Panc1 (cell line): ENCODE measurements around the gene LIG4. TPM values are rescaled to one million over a fixed set of nuclear protein-coding genes. Genes with fewer than 3 reads are reported as not detected.

Experiments used
- ATAC-seq: fragments of 200-7000 bp; cut with Tn5 transposase; 2 replicates; pipeline ENCODE4 v1.9.1; 2020; ENCODE audit warnings: mild to moderate bottlenecking, moderate library complexity
- BruUV-seq: library from RNA; stranded (reverse); fragments of 400-500 nt; replicated peaks from 2 replicates; lab custom pipeline; 2021; lab: Mats Ljungman, UMichigan
- CTCF ChIA-PET: fragments of 300-600 bp; sonication (Branson Sonifier 250); formaldehyde crosslinking; loops from one replicate; lab custom pipeline; 2022; ENCODE audit warnings: antibody characterized with exemption; lab: Charles Lee
- POLR2A ChIA-PET: fragments of 300-600 bp; sonication (Branson Sonifier 250); formaldehyde crosslinking; loops from one replicate; lab custom pipeline; 2022; ENCODE audit warnings: antibody characterized with exemption; lab: Charles Lee
- DNase-seq: peaks from one replicate; pipeline ENCODE4 v3.0.0-alpha.2; 2010; ENCODE audit warnings: low read depth, low spot score
- H3K27ac ChIP-seq: 2 replicates; pipeline ENCODE4 v1.5.1; 2011; ENCODE audit warnings: mild to moderate bottlenecking, low read length, inconsistent platforms
- H3K27me3 ChIP-seq: fragments of 200-500 bp; sonication (Bioruptor generic); 2 replicates; pipeline ENCODE4 v1.6.0; 2014; ENCODE audit warnings: low read length, inconsistent platforms; ENCODE audit not compliant: control insufficient read depth, insufficient read depth
- H3K36me3 ChIP-seq: fragments of 200-500 bp; sonication (Bioruptor generic); 2 replicates; pipeline ENCODE4 v1.5.1; 2014; ENCODE audit warnings: inconsistent platforms, mild to moderate bottlenecking, low read length, moderate library complexity; ENCODE audit not compliant: control insufficient read depth, insufficient read depth
- H3K4me1 ChIP-seq: 2 replicates; pipeline ENCODE4 v1.5.1; 2011; ENCODE audit warnings: inconsistent platforms, mild to moderate bottlenecking, low read length, moderate library complexity; ENCODE audit not compliant: control insufficient read depth, insufficient read depth
- H3K4me3 ChIP-seq, 2 experiments: 2 replicates each; pipeline ENCODE4 v1.5.1; 2011 to 2012; ENCODE audit warnings: low read depth in 2 of 2, low read length in 2 of 2, mild to moderate bottlenecking in 2 of 2, inconsistent platforms in 1 of 2, moderate library complexity in 1 of 2
- H3K9me3 ChIP-seq: fragments of 200-500 bp; sonication (Bioruptor generic); 2 replicates; pipeline ENCODE4 v1.5.1; 2014; ENCODE audit warnings: low read depth, mild to moderate bottlenecking, inconsistent platforms, low read length, moderate library complexity; ENCODE audit not compliant: control insufficient read depth, insufficient read depth
- POLR2AphosphoS5 ChIP-seq: IDR thresholded peaks from 2 replicates; pipeline ENCODE4 v1.6.1; 2012; ENCODE audit warnings: mild to moderate bottlenecking, low read depth, low read length, moderate library complexity
- SIN3A ChIP-seq: IDR thresholded peaks from 2 replicates; pipeline ENCODE4 v1.6.1; 2012; ENCODE audit warnings: low read depth, mild to moderate bottlenecking, low read length, moderate library complexity, borderline replicate concordance; ENCODE audit not compliant: insufficient read depth
- TCF7L2 ChIP-seq: IDR thresholded peaks from 2 replicates; pipeline ENCODE4 v1.6.1; 2011; ENCODE audit warnings: mild to moderate bottlenecking, low read depth, low read length, inconsistent platforms
- in situ Hi-C: cut with HindIII; loops from 2 replicates; pipeline ENCODE4 v1.10.0; 2016; ENCODE audit warnings: low sequenced_read_pairs, low pct_unique_long_range_greater_than_20kb
- intact Hi-C: fragments of 100-400 bp; cut with micrococcal nuclease; formaldehyde crosslinking; loops from one replicate; pipeline ENCODE4 v1.10.0; 2022; ENCODE audit not compliant: unreplicated experiment
- total RNA-seq: library from RNA; stranded (reverse); gene quantifications from one replicate; pipeline ENCODE4 v1.2.1, GENCODE V29; 2021; ENCODE audit not compliant: unreplicated experiment
- TF ChIP-seq, protein P1 (sequence below): fragments of 450-650 bp; IDR thresholded peaks from 2 replicates; pipeline ENCODE4 v1.5.1; 2017; ENCODE audit warnings: mild to moderate bottlenecking
- TF ChIP-seq, protein P2 (sequence below), 2 experiments: IDR thresholded peaks; 2 replicates each; pipeline ENCODE4 v1.6.1; 2011 to 2012; ENCODE audit warnings: low read depth in 2 of 2, control low read depth in 1 of 2, low read length in 1 of 2, mild to moderate bottlenecking in 1 of 2, moderate library complexity in 1 of 2; ENCODE audit not compliant: insufficient read depth in 1 of 2

Gene LIG4
- total RNA-seq, 1 experiment from 2014 or later: 8.2 TPM

DNA sequence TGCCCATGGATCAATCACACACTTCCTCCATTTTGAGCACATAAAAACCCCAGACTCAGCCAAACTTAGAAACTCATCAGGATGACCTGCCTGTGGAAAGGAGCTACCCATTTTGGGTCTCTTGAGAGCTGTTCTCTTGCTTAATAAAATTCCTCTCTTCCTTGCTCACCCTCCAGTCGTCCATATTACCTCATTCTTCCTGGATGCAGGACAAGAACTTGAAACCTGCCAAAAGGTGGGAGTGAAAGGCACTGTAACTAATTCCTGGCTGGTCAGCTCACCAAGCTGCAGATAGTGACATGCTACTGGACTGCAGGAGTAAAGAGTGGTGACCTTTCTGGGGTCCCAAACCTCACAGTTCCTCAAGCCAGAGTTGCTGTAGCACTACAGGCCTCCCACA is 20.2 kb downstream of the LIG4 start:
- in situ Hi-C loops (no loop called here), intact Hi-C loops (no loop called here)
- Histone ChIP-seq H3K36me3 (no peaks in the 10 kb centered on the region), H3K4me1 (no peaks in the 10 kb centered on the region), H3K9me3 (no peaks in the 10 kb centered on the region), H3K27ac (no peak overlapping the region), H3K27me3 (no peaks in the 10 kb centered on the region), H3K4me3 (no peak overlapping the region)
- POLR2A ChIA-PET: no interaction called here
- no peak for ATAC-seq
- CTCF ChIA-PET: no interaction called here
- no TSS peak for BruUV-seq
- TF ChIP-seq, protein P1, sequence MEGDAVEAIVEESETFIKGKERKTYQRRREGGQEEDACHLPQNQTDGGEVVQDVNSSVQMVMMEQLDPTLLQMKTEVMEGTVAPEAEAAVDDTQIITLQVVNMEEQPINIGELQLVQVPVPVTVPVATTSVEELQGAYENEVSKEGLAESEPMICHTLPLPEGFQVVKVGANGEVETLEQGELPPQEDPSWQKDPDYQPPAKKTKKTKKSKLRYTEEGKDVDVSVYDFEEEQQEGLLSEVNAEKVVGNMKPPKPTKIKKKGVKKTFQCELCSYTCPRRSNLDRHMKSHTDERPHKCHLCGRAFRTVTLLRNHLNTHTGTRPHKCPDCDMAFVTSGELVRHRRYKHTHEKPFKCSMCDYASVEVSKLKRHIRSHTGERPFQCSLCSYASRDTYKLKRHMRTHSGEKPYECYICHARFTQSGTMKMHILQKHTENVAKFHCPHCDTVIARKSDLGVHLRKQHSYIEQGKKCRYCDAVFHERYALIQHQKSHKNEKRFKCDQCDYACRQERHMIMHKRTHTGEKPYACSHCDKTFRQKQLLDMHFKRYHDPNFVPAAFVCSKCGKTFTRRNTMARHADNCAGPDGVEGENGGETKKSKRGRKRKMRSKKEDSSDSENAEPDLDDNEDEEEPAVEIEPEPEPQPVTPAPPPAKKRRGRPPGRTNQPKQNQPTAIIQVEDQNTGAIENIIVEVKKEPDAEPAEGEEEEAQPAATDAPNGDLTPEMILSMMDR: no peak
- no peak for DNase-seq

DNA sequence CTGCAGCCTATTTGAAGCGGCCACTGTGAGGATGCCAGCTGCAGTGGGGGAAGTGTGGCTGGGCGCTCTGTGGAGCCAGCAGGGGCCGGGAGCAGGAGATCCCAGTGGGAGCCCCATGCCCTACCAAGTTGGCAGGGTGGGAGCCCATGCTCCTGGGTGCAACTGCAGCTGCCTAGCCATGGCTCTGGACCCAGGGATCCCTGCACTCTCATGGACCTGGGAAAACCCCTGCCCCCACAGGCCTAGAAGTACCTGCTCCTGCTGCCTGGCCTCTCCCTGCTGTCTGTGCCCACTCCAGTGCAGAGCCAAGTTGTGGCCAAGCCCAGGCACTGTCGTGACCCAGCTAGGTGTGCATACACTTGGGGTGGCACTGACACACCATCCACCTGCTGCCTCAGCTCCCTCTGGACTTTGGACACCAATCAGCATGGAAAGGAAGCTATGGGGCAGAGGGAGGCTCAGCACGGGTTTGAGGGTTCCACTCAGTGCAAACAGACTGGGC is 20.9 kb downstream of the LIG4 start:
- CTCF ChIA-PET: no interaction called here
- no peaks in the 10 kb centered on the region for H3K36me3 ChIP-seq
- DNase-seq (no peak), ATAC-seq (no peak)
- H3K4me1 ChIP-seq: no peaks in the 10 kb centered on the region
- in situ Hi-C loops: no loop called here
- H3K27me3 ChIP-seq: no peaks in the 10 kb centered on the region
- TF ChIP-seq, protein P1: no peak
- TF ChIP-seq TCF7L2 (no peak), POLR2AphosphoS5 (no peak), SIN3A (no peak)
- TF ChIP-seq, protein P2, sequence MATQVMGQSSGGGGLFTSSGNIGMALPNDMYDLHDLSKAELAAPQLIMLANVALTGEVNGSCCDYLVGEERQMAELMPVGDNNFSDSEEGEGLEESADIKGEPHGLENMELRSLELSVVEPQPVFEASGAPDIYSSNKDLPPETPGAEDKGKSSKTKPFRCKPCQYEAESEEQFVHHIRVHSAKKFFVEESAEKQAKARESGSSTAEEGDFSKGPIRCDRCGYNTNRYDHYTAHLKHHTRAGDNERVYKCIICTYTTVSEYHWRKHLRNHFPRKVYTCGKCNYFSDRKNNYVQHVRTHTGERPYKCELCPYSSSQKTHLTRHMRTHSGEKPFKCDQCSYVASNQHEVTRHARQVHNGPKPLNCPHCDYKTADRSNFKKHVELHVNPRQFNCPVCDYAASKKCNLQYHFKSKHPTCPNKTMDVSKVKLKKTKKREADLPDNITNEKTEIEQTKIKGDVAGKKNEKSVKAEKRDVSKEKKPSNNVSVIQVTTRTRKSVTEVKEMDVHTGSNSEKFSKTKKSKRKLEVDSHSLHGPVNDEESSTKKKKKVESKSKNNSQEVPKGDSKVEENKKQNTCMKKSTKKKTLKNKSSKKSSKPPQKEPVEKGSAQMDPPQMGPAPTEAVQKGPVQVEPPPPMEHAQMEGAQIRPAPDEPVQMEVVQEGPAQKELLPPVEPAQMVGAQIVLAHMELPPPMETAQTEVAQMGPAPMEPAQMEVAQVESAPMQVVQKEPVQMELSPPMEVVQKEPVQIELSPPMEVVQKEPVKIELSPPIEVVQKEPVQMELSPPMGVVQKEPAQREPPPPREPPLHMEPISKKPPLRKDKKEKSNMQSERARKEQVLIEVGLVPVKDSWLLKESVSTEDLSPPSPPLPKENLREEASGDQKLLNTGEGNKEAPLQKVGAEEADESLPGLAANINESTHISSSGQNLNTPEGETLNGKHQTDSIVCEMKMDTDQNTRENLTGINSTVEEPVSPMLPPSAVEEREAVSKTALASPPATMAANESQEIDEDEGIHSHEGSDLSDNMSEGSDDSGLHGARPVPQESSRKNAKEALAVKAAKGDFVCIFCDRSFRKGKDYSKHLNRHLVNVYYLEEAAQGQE (IDR thresholded peaks at IDR 0.05; ENCODE audit: insufficient read depth in 1 of 2, low read depth in 2 of 2, low read length in 1 of 2): no peak
- POLR2A ChIA-PET: no interaction called here
- H3K4me3 ChIP-seq: no peak overlapping the region
- H3K9me3 ChIP-seq: no peaks in the 10 kb centered on the region
- no peak overlapping the region for H3K27ac ChIP-seq
- intact Hi-C loops: no loop called here
- BruUV-seq: no TSS peak
